ENCODE measurements around the gene CSF1R. TPM values are rescaled to one million over a fixed set of nuclear protein-coding genes. Genes with fewer than 3 reads are reported as not detected.
"Not testable (repeated sequence)": the region's sequence is repeated elsewhere in the genome, so short reads cannot be mapped to it uniquely, and the experiment has no call there.

CSF1R gene
- total RNA-seq, 3 donors from 2014 or later: 9.0 to 39.0 (median 20.4) TPM

DNA sequence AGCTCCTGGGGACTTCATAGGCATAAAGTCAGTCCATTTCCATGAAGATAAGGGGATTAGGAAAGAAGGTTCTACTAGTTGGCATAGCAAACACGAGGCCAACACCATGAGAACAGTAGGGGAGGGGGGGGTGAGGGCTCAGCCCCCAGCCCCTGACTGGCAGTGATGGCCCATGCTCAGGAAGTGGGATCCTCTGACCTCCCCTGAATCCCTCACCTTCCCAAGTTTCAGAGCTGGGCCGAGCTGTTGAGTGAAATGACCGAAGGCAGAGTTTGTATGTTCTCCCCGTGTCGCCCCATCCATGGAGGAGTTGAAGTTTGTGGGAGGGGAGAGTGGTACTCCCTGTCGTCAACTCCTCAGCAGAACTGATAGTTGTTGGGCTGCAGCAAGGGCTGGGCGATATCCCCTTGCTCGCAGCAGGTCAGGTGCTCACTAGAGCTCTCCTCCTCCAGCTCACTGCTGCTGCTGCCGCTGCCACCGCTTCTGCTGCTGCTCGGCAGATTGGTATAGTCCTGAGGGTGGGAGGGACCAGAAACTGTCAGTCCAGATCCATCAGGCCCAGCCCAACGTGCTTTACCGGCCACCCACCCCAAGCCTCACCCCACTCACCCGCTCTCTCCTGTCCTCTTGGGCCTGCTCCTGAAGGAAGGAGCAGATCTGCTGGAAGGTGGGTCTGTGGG lies 32.5 kb downstream of the CSF1R start:
- TF ChIP-seq CTCF (IDR thresholded peaks at IDR 0.05): no peak
- intact Hi-C loops (cut with DNase I, micrococcal nuclease): no loop called here
- no peak for DNase-seq

GRCh38 chr5:150052956-150053712 lies 33.2 kb downstream of the CSF1R start:
- intact Hi-C loops (cut with DNase I, micrococcal nuclease): no loop called here
- no peak for TF ChIP-seq CTCF (IDR thresholded peaks at IDR 0.05)
- Histone ChIP-seq H3K9me3 (no peaks in the 10 kb centered on the region), H3K4me3 (no peak overlapping the region), H3K36me3 (ENCODE audit: low read depth) (peaks cover 16% of the 10 kb centered on the region), H3K4me1 (ENCODE audit: low read depth) (no peaks in the 10 kb centered on the region)
- ATAC-seq (no peak), DNase-seq (no peak)

More for the DNA sequence above, 32.5 kb downstream of the CSF1R start:
- no peak for ATAC-seq
- Histone ChIP-seq H3K4me1 (ENCODE audit: low read depth) (no peaks in the 10 kb centered on the region), H3K4me3 (no peak overlapping the region), H3K36me3 (ENCODE audit: low read depth) (peaks cover 12% of the 10 kb centered on the region), H3K9me3 (no peaks in the 10 kb centered on the region)

DNA sequence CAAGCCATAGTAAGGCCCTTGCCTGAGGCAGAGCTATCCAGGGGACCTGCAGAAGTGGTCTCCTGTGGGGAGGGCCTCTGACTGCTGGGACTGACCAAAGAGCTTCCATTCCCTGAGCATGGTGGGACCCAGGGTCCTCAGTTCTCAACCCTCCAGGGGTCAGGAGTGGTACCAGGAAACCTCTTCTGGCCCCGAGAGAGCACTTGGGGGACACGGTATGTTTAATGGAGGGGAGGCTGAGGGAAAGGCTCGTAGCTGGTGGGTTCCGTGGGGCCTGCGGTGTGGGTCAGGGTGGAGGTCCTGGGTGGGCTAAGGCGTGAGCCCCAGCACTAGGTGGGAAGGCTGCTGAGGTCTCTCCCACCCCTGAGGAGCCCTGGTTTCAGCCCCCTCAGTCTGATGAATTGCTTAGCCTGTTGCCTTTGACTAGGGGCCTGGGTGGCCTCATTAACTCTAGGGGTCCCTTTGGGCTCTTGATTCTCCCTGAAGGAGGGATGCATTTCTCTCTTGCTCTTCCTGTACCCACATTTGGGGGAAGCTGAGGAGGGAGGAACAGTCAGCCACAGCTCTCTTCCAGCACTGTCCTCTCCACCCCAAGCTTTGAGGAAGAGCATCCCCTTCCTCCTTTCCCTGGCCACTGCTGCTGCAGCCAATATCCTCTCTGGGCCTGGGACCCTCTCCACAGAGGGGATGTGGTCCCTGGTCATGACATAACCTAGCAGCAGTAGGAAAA lies 34.0 kb downstream of the CSF1R start:
- DNase-seq (no peak), ATAC-seq (no peak)
- H3K36me3 ChIP-seq (ENCODE audit: low read depth): peaks cover 19% of the 10 kb centered on the region
- no peak overlapping the region for H3K4me3 ChIP-seq
- intact Hi-C loops (cut with DNase I, micrococcal nuclease): no loop called here
- H3K4me1 ChIP-seq (ENCODE audit: low read depth): no peaks in the 10 kb centered on the region
- no peak for TF ChIP-seq CTCF (IDR thresholded peaks at IDR 0.05)
- H3K9me3 ChIP-seq: no peaks in the 10 kb centered on the region

GRCh38 chr5:150051657-150052195 lies 34.6 kb downstream of the CSF1R start:
- intact Hi-C loops (cut with DNase I, micrococcal nuclease): no loop called here
- TF ChIP-seq CTCF (IDR thresholded peaks at IDR 0.05): no peak
- Histone ChIP-seq H3K4me3 (no peak overlapping the region), H3K9me3 (no peaks in the 10 kb centered on the region), H3K4me1 (ENCODE audit: low read depth) (no peaks in the 10 kb centered on the region), H3K36me3 (ENCODE audit: low read depth) (peaks cover 25% of the 10 kb centered on the region)
- DNase-seq (no peak), ATAC-seq (no peak)

GRCh38 chr5:150050172-150050811 lies 36.1 kb downstream of the CSF1R start:
- DNase-seq; H3K9me3 ChIP-seq; intact Hi-C loops (cut with DNase I, micrococcal nuclease); H3K4me1 ChIP-seq (ENCODE audit: low read depth); H3K4me3 ChIP-seq: not testable (repeated sequence)
- ATAC-seq: peak; percentile 17
- peaks cover 25% of the 10 kb centered on the region for H3K36me3 ChIP-seq (ENCODE audit: low read depth)

Data from mucosa of descending colon (tissue), 3 donors.